Upper lobe of right lung (tissue), 1 donor: Measurements from ENCODE around the gene SRBD1. TPM values are rescaled to one million over a fixed set of nuclear protein-coding genes. Genes with fewer than 3 reads are reported as not detected.
"Not testable (repeated sequence)": the region's sequence is repeated elsewhere in the genome, so short reads cannot be mapped to it uniquely, and the experiment has no call there.

Experiments
- ATAC-seq: fragments of 200-7000 bp; cut with Tn5 transposase; one replicate; pipeline ENCODE4 v1.9.1; 2020; ENCODE audit warnings: mild to moderate bottlenecking, moderate library complexity
- DNase-seq: peaks from one replicate; pipeline ENCODE4 v3.0.0-alpha.2; 2020
- H3K27ac ChIP-seq: fragments of 200-600 bp; one replicate; pipeline ENCODE4 v1.8.0; 2022
- H3K27me3 ChIP-seq: fragments of 200-600 bp; one replicate; pipeline ENCODE4 v1.8.0; 2022; ENCODE audit warnings: mild to moderate bottlenecking
- H3K36me3 ChIP-seq: fragments of 200-600 bp; one replicate; pipeline ENCODE4 v1.8.0; 2022
- H3K4me1 ChIP-seq: fragments of 200-600 bp; one replicate; pipeline ENCODE4 v1.8.0; 2022
- H3K4me3 ChIP-seq: fragments of 200-600 bp; one replicate; pipeline ENCODE4 v1.8.0; 2022; ENCODE audit warnings: mild to moderate bottlenecking
- H3K9me3 ChIP-seq: fragments of 200-600 bp; one replicate; pipeline ENCODE4 v1.8.0; 2022
- intact Hi-C: fragments of 100-400 bp; cut with DNase I; formaldehyde crosslinking; loops from one replicate; pipeline ENCODE4 v1.11.0; 2022
- total RNA-seq: library from RNA; stranded (reverse); fragmentation: NEBNext Ultra II Directional; extraction: Animal tissue kit (Norgen Biotek cat#: 25700); gene quantifications from one replicate; pipeline ENCODE4 v1.2.1, GENCODE V29; 2021
- TF ChIP-seq, protein P1 (sequence below): fragments of 200-600 bp; IDR thresholded peaks from one replicate; pipeline ENCODE4 v1.8.0; 2022; ENCODE audit warnings: antibody characterized with exemption
- donor health status: DM: no; HTN: yes; CAD: no; lungs with severe emphysema.

Gene SRBD1
- total RNA-seq, 1 donor from 2014 or later = 19.2 TPM

DNA sequence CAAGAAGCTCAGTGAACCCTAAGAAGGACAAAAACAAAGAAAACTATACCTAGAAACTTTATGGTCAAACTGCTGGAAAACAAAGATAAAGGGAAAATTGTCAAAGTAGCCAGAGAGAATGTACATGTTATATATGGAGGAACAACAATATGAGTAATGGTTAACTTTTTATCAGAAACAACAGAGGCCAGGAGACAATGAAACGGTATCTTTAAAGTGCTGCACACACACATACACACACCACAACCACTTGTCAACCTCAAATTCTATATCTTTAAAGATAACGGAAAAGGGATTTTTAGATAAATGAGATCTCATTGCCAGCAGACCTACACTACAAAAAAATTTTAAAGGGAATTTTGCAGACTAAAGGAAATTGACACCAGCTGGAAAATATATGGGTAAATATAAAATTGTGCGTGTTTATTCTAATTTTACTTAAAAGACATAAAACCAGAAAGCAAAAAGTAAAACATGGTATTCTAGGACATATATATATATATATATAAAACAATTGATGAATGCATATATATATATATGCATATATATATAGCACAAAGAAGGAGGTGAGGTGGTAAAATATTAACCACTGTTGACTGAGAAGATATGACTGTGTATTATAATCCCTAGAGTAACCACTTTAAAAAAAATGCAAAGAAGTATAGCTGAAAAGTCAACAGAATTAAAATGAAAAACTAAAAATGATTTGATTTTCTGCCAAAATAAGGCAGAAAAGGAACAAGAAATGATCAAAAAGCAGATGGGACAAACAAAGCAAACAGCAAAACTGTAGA is 172.0 kb downstream of the SRBD1 start:
- peaks cover 3% of the 10 kb centered on the region for H3K36me3 ChIP-seq
- TF ChIP-seq, protein P1, sequence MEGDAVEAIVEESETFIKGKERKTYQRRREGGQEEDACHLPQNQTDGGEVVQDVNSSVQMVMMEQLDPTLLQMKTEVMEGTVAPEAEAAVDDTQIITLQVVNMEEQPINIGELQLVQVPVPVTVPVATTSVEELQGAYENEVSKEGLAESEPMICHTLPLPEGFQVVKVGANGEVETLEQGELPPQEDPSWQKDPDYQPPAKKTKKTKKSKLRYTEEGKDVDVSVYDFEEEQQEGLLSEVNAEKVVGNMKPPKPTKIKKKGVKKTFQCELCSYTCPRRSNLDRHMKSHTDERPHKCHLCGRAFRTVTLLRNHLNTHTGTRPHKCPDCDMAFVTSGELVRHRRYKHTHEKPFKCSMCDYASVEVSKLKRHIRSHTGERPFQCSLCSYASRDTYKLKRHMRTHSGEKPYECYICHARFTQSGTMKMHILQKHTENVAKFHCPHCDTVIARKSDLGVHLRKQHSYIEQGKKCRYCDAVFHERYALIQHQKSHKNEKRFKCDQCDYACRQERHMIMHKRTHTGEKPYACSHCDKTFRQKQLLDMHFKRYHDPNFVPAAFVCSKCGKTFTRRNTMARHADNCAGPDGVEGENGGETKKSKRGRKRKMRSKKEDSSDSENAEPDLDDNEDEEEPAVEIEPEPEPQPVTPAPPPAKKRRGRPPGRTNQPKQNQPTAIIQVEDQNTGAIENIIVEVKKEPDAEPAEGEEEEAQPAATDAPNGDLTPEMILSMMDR = no peak
- no peaks in the 10 kb centered on the region for H3K9me3 ChIP-seq
- intact Hi-C loops = no loop called here
- H3K4me1 ChIP-seq = no peaks in the 10 kb centered on the region
- ATAC-seq (no peak), DNase-seq (no peak)
- no peak overlapping the region for H3K27ac ChIP-seq
- H3K4me3 ChIP-seq = no peak overlapping the region
- H3K27me3 ChIP-seq = no peaks in the 10 kb centered on the region

DNA sequence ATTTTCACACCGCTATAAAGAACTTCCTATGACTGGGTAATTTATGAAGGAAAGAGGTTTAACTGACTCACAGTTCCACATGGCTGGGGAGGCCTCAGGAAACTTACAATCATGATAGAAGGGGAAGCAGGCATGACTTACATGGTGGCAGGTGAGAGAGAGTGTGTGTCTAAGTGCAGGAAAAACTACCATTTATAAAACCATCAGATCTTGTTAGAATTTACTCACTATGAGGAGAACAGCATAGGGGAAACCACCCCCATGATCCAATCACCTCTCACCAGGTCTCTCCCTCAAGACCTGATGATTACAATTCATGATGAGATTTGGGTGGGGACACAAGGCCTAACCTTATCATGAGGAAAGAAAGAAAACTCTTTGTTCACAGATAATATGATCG is 174.6 kb downstream of the SRBD1 start:
- Histone ChIP-seq H3K27ac (no peak overlapping the region), H3K9me3 (no peaks in the 10 kb centered on the region), H3K27me3 (no peaks in the 10 kb centered on the region), H3K36me3 (no peaks in the 10 kb centered on the region), H3K4me3 (no peak overlapping the region), H3K4me1 (no peaks in the 10 kb centered on the region)
- intact Hi-C loops = no loop called here
- TF ChIP-seq, protein P1 = no peak
- DNase-seq = no peak
- ATAC-seq = no peak

DNA sequence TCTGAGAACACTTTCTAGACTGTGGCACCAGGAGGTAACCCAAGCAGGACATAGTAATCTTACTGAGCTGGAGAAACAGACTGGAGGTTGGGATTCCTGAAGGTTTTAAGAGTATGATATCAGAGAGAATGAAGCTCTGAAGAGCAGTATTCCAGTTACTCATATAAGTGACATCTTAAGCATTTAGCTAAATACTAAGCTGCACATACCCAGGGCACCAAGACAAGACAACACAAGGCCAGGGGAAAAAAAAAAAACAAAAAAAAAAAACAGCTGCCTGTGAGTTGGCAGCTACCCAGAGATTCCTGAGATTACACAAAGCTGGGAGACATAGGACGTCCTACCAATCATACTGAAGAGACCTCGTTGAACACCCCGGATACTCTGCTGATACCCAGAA is 175.8 kb downstream of the SRBD1 start:
- no peak for DNase-seq
- TF ChIP-seq, protein P1 = no peak
- no peak for ATAC-seq

DNA sequence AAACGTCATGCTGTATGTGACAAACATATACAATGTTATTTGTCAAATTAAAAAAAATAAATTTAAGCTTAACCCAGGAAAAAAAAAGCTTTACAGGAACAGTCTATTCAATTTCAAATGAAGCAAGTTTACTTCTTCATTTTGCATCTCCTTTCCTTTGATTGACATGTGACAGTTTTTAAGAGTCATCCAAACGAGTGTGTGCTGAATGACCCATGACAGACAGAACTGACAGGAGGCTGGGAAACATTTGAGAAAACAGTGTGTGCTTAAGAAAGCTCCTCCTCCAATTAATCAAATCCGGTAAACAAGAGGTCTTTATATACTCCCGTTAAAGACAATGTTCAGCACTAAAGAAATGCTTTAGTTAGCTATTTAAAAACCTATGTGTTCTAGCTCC is 177.7 kb downstream of the SRBD1 start:
- H3K9me3 ChIP-seq = no peaks in the 10 kb centered on the region
- H3K4me1 ChIP-seq = no peaks in the 10 kb centered on the region
- DNase-seq (no peak), ATAC-seq (no peak)
- H3K27me3 ChIP-seq = no peaks in the 10 kb centered on the region
- no peak overlapping the region for H3K27ac ChIP-seq
- TF ChIP-seq, protein P1 = no peak
- H3K4me3 ChIP-seq = no peak overlapping the region
- H3K36me3 ChIP-seq = no peaks in the 10 kb centered on the region
- intact Hi-C loops = no loop called here

More for the DNA sequence above, 175.8 kb downstream of the SRBD1 start:
- H3K9me3 ChIP-seq = no peaks in the 10 kb centered on the region
- H3K4me3 ChIP-seq = no peak overlapping the region
- H3K4me1 ChIP-seq = no peaks in the 10 kb centered on the region
- H3K27me3 ChIP-seq = no peaks in the 10 kb centered on the region
- intact Hi-C loops = no loop called here
- no peaks in the 10 kb centered on the region for H3K36me3 ChIP-seq
- H3K27ac ChIP-seq = no peak overlapping the region

DNA sequence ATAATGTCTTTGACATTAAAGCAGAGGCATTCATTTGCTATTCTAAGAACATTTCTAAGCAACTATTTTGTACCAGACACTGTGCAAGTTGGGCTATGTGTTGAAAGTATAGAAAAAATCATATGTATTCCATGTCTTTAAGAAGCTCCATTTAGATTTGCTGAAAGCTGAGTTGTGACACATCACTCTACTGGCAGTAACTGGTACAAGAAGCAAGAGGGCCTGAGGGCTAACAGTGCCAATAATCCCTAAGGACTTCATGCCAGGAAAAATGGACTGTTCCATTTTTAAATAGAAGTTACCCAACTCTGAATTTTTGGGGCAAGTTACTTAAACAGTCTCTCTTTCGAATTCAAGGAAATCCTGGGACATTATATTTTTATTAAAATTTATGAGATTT is 178.7 kb downstream of the SRBD1 start:
- Histone ChIP-seq H3K4me1 (no peaks in the 10 kb centered on the region), H3K27me3 (no peaks in the 10 kb centered on the region), H3K36me3 (no peaks in the 10 kb centered on the region), H3K27ac (no peak overlapping the region), H3K9me3 (no peaks in the 10 kb centered on the region), H3K4me3 (no peak overlapping the region)
- TF ChIP-seq, protein P1 = no peak
- ATAC-seq (no peak), DNase-seq (no peak)
- intact Hi-C loops = no loop called here

DNA sequence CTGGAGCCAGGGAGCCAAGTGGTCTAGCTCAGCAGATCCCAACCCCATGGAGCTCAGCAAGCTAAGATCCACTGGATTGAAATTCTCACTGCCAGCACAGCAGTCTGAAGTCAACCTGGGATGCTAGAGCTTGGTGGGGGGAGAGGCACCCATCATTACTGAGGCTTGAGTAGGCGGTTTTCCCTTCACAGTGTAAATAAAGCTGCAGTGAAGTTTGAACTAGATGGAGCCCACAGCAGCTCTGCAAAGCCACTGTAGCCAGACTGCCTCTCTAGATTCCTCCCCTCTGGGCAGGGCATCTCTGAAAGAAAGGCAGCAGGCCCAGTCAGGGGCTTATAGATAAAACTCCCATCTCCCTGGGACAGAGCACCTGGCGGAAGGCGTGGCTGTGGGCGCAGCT is 185.0 kb downstream of the SRBD1 start:
- ATAC-seq = not testable (repeated sequence)

More for the DNA sequence above, 185.0 kb downstream of the SRBD1 start:
- H3K36me3 ChIP-seq, H3K27me3 ChIP-seq, H3K27ac ChIP-seq, intact Hi-C loops, H3K4me3 ChIP-seq, H3K4me1 ChIP-seq, H3K9me3 ChIP-seq: not testable (repeated sequence)
- peak; percentile 34 for DNase-seq
